Ecto neural progenitor cell (in vitro differentiated cells): ENCODE measurements around the gene LKAAEAR1.
"Not testable (repeated sequence)": the region's sequence is repeated elsewhere in the genome, so short reads cannot be mapped to it uniquely, and the experiment has no call there.

ENCODE experiments used
- DNase-seq: peaks from one replicate; pipeline ENCODE4 v3.0.0-alpha.2; 2018; ENCODE audit warnings: low spot score

The LKAAEAR1 gene, protein sequence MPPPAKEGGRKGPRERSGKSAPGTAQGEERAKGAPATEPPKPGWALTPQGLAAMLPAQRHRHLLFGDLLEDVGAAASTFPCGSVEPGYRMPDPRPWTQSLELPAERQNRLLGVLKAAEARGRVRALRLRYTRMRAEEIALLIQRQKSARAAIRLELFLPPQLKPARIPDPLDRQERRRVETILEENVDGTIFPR

DNA sequence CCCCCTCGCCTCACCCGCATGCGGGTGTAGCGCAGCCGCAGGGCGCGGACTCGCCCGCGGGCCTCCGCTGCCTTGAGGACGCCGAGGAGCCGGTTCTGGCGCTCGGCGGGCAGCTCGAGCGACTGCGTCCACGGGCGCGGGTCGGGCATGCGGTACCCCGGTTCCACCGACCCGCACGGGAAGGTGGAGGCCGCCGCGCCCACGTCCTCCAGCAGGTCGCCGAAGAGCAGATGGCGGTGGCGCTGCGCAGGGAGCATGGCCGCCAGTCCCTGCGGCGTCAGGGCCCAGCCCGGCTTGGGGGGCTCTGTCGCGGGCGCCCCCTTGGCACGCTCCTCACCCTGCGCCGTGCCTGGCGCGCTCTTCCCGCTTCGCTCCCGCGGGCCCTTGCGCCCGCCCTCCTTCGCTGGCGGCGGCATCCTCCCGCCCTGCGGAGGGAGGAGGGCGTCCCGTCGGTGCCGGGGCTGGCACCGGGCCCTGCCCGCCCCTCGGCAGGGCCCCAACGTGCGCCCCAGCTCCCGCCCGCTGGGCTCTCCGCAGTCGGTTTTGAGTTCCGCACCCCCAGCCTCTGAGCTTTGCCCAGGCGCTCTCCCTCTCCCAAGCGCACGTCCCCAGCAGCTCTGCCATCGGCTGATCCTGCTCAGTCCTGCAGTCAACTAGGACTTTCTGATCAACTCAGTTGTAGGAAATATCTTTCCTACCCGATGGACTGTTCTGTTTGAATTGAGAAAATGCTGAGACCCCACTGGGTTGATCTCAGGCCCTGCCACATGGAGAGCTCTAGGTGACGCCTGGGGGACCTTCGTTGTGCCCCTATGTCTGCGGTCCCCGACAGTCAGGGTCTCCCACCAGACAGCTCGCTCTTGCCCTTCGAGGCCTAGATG, at the start of gene LKAAEAR1:
LKAAEAR1 (minus strand) TSS at position 595 of the 881 bp plus-strand sequence; CDS start at position 416, 179 bp downstream.
- DNase-seq = no peak

DNA sequence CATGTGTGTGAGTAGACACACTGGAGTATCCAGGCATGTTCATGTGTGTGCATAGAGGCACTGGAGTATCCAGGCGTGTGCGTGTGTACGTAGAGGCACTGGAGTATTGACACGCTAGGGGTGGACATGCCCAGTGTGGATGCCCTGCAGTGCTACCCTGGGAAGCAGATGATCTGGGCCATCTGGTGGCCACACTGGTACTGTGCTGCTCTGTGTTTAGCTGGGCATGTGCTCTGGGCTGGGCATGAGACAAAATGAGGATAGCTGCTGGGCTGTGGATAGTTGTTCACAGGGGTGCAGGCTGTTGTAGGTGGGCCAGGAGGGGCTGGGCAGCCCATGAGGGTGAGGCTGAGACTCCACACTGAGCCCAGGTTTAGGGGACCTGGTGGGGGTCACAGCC, 47.2 kb upstream of the LKAAEAR1 start:
- DNase-seq = no peak

DNA sequence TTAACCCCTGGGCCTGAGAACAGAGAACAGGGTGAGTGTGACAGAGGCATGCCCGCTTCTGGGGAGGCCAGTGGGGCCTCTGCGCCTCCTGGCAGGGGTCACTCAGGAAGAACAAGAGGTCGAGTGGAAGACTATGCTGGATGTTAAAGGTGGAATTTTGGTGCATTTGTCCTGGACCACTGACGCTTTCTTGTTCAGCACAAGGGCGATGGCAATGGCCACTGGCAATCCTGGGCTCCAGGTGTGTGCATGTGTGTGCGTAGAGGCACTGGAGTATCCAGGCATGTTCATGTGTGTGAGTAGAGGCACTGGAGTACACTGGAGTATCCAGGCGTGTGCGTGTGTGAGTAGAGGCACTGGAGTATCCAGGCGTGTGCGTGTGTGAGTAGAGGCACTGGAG, 46.7 kb upstream of the LKAAEAR1 start:
- DNase-seq = no peak

DNA sequence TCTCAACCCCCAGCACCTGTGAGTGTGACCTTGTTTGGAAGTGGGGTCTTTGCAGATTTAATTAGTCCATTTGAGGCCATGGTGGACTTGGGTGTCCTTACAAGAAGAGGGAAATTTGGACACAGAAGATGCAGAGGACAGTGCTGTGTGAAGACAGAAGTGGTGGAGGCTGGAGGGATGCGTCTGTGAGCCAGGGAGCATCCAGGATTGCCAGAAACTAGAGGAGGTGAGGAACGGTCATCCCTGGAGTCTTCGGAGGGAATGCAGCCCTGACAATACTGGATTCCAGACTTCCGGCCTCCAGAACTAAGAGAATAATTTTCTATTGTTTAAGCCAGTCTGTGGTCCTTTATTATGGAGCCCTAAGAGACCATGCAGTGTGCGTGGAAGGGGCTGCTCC, 46.1 kb upstream of the LKAAEAR1 start:
- no peak for DNase-seq

DNA sequence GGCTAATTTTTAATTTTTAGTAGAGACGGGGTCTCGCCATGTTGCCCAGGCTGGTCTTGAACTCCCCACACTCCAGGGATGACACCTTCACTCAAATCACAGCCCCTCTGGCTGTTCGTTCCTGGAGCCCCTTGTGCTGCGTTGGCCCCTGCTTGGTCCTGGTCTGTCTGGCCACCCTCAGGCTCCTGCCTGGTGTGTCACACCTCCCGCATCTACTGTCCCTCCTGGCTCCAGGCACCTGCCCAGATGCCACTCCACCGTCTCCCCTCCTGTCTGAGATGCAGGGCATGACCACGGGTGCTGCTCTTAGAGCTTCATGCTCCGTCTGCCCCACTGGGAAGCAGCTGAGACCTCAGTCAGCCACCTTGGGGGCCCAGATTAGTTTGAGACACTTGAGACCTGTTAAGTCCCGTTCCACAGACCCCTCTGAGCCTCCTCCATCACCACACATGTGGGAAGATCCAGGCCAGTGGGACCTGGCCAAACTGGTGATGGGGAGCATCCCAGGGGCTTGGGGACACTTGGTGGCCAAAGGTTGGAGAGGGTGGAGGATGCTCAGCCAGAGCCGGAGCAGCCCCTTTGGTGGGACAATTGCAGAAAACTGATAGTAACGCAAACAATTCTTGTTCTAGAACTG, 45.1 kb upstream of the LKAAEAR1 start:
- DNase-seq = no peak

DNA sequence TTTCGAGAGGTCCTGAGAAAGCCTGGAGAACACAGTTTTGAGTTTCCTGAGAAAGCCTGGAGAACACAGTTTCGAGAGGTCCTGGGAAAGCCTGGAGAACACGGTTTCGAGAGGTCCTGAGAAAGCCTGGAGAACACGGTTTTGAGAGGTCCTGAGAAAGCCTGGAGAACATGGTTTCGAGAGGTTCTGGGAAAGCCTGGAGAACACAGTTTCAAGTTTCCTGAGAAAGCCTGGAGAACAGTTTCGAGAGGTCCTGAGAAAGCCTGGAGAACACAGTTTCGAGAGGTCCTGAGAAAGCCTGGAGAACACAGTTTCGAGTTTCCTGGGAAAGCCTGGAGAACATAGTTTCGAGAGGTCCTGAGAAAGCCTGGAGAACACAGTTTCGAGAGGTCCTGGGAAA, 39.3 kb upstream of the LKAAEAR1 start:
- not testable (repeated sequence) for DNase-seq

DNA sequence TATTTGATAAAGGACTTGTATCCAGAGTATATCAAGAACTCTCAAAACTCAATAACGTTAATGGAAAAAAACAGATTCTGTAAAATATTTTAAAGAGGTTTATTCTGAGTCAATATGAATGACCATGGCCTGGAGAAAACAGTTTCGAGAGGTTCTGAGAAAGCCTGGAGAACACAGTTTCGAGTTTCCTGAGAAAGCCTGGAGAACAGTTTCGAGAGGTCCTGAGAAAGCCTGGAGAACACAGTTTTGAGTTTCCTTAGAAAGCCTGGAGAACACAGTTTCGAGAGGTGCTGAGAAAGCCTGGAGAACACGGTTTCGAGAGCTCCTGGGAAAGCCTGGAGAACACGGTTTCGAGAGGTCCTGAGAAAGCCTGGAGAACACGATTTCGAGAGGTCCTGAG, 38.7 kb upstream of the LKAAEAR1 start:
- DNase-seq = not testable (repeated sequence)

DNA sequence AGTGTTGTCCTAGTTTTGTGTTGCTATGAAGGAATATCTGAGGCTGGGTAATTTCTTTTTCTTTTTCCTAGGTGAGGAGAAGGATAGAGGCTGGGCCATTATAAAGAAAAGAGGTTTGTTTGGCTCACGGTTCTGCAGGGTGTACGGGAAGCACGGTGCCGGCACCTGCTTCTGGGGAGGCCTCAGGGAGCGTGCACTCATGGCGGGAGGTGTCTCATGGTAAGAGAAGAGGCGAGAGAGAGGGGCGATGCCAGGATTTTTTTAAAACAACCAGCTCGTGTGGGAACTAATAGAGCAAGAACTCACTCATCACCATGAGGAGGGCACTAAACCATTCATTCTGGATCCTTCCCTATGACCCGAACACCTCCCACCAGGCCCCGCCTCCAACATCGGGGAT, 37.4 kb upstream of the LKAAEAR1 start:
- no peak for DNase-seq

DNA sequence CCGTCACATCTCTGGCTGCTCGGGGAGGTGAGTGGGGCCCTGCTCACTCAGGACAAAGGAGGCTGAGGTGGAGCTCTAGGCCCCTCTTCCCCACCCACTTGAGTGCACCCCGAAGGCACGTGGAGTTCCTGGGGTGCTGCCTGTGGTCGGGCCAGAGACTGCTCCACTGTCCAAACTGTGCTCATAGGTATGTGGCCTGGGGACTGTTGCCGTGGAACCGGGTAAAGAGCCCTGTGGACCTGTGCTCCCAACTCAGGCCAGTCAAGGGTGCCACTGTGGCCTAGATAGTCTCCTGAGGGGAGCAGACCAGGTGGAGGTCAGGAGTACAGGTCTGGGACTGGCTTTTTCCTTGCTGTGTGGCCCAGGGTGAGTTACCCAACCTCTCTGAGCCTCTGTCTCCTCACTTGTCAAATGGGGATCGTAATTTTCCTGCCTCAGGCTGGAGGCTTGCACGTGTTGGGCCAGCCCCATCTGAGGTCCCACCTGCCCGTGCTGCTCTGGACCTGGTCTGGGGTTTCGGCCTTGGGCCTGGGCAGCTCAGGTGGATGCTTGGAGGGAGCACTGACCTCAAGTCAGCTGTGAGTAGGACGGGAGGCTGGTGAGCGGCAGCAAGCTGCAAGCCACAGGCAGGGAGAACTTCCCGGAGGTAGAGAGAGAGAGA, 35.6 kb upstream of the LKAAEAR1 start:
- DNase-seq = no peak

DNA sequence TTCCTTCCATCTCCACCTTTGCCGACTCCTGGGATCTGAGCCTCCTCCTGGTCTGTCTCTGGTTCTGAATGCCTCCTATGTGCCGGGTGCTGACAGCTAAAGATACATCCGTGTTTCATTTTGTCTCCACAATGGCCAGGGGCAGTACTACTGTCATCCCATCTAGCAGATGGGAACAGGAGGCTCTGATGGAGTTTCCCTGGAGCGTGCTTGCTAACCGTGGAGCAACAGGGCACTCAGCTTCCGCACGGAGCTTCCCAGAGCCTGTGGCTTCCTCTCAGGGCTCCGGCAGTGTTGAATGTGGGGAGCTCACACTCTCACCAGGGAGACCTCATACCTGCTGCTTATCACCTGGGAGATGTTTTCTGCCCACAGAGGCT, 35.1 kb upstream of the LKAAEAR1 start:
- DNase-seq = no peak

DNA sequence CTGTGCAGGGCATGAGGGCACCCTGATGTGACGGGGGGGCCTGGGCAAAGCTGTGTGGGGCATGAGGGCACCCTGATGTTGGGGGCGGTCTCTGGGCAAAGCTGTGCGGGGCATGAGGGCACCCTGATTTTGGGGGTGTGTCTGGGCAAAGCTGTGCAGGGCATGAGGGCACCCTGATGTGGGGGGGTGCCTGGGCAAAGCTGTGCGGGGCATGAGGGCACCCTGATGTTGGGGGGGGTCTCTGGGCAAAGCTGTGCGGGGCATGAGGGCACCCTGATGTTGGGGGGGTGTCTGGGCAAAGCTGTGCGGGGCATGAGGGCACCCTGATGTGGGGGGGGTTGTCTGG, 33.2 kb upstream of the LKAAEAR1 start:
- not testable (repeated sequence) for DNase-seq

DNA sequence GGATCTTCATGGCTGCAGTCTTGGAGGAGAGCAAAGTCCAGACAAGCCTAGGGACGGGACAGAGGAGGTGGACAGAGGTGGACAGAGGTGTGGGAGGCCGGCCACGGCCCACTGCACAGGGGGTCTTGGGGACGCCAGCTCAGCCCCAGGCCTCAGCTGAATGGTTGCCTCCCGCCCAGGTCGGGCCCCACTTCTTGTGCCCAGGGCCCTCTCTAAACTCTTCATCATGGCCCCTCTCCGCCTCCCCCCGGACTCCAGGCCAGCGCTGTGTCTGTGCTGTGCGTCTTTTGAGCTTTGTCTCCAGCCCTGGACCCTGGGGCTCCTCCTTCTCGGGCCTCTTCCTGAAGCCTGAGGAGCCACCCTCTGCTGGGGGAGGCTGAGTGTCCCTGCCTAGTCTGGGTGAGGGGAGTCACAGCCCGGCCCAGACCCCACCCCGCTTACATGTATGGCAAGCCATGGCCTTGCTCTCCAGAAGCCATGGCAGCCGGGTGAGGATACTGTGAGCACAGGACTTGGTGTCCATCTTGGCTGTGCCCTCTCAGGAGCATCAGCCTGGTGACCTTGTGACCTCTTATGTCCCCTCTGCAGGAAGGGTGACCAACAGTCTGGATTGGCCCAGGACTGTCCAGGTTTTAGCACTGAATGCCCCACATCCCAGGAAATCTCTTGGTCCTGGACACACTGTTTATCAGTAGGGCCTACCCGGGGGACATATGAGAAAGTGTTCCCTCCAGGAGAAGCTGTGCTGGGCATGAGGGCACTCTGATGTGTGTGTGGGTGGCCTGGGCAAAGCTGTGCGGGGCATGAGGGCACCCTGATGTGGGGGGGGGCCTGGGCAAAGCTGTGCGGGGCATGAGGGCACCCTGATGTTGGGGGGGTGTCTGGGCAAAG, 32.6 kb upstream of the LKAAEAR1 start:
- no peak for DNase-seq

DNA sequence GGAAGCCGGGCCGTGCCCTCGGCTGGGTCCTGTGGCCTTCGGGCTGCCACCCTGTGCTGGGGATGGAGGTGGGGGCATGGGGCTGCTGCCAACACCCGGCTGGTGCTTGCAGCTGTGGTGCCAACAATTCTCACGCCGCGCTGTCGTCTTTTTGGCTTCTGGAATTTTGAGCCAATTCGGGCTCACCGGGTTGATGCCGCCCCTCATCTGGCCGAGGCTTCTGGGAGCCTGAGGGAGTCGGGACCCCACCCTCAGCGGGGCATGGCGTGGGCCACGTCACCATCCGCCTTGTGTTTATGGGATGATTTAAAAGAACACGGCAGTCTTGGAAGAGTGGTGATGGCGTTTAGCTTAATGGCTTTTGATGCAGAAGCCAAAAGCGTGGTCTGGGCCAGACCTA, 31.8 kb upstream of the LKAAEAR1 start:
- no peak for DNase-seq

DNA sequence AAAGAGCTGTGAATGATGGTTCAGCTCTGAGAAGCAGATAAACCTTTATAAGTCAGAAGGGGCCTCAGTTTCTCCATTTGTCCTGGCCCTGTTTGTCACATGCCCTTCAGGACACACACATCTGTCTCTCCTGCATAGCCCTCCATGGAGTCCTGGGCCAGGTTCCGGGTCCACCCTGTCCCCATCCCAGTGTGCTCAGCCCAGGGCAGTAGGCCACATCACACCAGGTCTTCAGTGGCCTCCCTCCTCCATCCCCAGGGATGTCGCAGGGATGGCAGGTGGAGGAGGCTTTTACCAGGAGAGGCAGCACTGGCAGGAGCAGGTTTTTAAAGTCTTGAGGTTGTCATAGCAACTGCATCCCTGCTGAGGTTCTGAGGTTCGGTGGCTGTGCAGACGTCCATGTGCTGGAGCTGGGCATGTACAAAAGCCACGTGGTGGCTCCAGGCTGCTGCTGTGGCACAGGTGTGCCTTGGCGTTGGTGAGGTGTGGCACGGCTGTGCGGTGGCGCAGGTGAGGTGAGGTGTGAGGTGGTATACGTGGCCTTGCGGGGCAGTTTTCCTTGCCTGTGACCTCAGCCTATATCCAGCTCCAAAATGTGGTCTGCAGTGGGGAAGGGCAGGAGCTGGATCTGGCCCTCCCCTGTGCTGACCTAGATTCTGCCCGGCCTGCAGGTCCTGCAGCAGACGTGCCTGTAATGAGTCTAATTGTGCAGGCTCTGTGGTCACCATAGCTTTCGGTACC, 31.1 kb upstream of the LKAAEAR1 start:
- no peak for DNase-seq

DNA sequence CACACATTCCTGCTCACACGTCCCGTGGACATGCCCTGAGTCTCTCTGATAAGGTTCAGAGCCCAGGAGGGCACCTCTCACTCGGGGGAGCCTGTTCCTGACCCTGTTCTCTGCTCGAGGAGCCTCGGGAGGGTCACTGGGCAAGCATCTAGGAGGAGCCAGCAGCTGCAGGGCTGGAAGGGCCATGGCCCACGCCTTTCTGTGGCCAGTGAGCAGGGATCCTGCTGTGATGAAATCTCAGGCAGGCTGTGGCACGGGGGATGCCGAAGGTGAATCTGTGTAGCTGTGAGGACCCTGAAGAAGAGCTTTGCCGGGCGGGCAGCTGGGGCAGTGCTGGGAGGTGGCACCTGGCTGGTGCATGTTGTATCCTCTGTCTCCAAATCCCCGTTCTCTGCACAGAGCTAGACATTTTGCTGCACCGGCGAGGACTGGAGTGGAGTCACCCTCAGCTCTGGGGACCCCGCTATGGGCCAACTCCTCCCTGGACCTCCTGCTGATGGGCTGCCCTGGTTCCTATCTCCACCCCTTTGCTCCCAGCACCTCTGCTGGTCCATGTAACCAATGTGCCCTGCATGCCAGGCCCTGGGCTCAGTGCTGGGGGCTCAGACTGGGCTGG, 30.3 kb upstream of the LKAAEAR1 start:
- DNase-seq = no peak

DNA sequence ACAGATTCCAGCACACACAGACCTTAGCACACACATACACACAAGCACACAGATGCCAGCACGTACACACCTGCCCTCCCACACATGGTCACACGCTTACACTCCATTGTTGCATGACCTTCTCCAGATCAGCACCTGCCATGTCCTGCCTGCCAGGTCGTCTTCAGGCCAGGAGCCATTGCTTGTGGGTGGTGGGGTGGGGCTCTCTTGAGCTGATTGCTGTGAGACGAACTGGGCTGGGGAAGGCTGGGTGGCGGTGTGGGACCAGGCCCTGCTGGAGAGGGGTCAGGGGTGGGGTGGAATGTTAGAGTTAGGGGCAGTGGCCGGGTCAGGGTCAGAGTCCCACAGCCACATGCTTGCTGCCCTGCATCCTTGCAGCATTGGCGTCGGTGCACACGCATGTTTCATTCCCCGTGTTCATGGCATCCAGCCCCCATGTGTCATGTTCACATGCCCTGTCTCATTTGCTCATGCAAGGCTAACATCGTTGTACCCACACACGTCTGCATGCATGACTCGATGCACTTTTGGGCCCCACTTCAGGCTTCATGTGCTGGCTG, 29.7 kb upstream of the LKAAEAR1 start:
- DNase-seq = no peak

DNA sequence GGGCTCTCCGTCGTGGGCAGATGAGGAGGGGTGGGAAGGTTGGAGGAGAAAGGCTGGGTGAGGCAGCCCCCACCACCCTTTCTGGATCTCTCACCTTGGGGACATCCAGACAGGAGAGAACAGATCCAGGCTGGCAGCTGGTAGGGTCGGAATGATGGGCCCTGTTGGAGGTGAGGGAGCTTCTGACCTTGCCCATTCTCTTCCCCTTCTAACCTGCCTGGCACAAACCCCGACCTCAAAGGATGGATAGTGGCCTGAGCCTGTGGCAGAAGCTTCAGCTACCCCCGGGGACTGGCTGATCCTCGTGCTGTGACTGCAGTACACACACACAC, 29.2 kb upstream of the LKAAEAR1 start:
- DNase-seq = no peak

DNA sequence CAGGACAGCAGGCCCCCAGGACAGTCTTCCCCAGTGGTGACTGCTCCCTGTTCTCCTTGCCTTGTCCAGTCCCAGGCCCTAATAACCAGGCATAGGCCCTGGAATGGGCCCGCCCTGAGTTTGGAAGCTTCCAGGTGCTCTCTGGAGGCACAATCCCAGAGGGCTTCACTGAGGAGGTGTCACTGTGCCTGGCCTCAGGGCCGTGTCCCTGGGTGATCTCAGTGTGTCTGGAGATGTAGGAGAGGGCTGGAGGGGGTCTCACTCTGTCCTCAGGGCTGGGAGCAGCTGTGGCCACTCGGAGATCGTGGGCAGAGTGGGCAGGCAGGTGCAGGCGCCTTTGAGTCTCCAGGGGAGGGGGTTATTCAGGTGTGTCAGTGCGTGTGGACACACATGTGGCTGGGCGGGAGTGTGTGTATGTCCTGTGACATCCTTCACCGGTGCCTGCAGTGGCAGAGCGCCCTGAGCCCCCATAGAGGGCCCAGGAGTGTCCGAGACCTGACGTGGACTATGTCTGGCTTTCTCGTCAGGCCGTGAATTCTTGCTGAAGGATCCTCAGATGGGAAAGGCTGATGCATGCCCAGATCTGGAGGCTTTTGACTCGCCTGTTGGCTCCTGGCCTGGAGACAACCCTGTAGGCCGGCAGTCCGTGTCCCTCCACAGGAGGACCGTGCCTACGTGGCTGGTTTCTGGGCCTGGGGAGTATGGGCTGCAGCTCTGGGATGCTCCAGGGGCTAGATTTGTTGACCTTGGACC, 28.7 kb upstream of the LKAAEAR1 start:
- DNase-seq = no peak

DNA sequence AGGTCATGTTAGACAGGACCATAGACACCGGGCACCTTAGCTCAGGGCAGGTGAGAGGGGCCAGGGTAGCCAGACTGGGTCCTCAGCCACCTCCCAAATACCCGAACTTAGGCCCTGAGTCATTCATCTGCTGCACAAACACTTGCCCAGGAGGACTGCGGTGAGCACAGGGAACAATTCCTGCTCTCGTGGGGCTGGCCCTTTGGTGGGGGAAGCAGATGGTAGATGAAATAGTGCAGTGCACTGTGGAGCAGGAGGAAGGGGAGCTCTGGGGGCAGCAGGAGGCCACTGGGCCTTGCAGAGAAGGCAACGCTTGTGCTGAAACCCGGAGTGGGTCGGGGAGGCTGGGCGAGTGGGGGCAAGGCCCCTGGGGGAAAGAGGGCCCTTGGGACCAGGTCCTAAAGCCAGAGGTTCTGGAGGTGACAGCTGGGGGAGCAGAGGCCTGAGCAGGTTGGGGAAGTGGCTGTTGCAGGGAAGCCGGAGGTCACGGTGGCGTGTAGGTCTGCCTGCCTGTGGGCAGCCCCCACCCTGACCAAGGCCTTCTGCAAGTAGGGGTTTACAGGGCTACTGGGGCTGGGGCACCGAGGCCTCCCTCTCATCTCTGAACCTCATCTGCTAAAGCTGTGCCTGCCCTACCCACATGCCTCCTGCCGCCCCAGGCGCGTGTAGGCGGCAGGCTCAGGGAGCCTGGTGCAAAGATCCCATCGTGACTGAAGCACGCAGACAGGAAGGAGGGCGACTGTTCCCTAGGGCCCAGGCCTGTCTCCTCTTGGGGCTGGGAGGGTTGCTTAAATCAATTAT, 27.8 kb upstream of the LKAAEAR1 start:
- no peak for DNase-seq
